ENCODE results near the gene INHA.
A peak's percentile ranks its signal among the peaks of the same experiment; 100 is the strongest.

DNA sequence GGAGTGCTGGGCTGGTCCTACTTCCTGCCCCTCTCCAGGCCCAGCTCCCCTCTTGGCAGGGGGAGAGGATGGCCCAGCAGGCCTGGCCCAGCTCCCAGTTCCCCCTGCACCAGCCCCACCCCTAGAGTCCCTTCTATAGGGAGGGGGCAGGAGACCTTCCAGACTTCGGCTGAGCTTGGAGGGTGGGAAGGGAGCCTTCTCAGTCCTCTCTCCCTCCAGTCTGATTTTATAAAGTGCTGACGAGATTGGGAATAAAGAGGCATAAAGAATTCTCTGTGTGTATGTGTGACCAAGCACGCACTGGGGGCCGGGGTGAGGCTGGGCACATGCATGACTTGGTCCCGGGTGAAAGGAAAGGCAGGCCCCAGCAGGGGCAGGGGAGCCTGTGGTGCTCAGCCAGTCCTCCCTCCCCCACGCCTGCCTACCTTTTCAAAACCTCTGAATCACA lies 33.6 kb upstream of the INHA start:
- TF ChIP-seq, protein P1, sequence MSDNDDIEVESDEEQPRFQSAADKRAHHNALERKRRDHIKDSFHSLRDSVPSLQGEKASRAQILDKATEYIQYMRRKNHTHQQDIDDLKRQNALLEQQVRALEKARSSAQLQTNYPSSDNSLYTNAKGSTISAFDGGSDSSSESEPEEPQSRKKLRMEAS (IDR thresholded peaks at IDR 0.05) = no peak
- TF ChIP-seq, protein P2, sequence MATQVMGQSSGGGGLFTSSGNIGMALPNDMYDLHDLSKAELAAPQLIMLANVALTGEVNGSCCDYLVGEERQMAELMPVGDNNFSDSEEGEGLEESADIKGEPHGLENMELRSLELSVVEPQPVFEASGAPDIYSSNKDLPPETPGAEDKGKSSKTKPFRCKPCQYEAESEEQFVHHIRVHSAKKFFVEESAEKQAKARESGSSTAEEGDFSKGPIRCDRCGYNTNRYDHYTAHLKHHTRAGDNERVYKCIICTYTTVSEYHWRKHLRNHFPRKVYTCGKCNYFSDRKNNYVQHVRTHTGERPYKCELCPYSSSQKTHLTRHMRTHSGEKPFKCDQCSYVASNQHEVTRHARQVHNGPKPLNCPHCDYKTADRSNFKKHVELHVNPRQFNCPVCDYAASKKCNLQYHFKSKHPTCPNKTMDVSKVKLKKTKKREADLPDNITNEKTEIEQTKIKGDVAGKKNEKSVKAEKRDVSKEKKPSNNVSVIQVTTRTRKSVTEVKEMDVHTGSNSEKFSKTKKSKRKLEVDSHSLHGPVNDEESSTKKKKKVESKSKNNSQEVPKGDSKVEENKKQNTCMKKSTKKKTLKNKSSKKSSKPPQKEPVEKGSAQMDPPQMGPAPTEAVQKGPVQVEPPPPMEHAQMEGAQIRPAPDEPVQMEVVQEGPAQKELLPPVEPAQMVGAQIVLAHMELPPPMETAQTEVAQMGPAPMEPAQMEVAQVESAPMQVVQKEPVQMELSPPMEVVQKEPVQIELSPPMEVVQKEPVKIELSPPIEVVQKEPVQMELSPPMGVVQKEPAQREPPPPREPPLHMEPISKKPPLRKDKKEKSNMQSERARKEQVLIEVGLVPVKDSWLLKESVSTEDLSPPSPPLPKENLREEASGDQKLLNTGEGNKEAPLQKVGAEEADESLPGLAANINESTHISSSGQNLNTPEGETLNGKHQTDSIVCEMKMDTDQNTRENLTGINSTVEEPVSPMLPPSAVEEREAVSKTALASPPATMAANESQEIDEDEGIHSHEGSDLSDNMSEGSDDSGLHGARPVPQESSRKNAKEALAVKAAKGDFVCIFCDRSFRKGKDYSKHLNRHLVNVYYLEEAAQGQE (IDR thresholded peaks at IDR 0.05; ENCODE audit: low read depth) = no peak
- TF ChIP-seq TAF1 (IDR thresholded peaks at IDR 0.05; ENCODE audit: low read depth) (no peak), YY1 (IDR thresholded peaks at IDR 0.05; ENCODE audit: low read depth) (no peak), RAD21 (IDR thresholded peaks at IDR 0.05; ENCODE audit: low read depth) (no peak), EGR1 (IDR thresholded peaks at IDR 0.05) (no peak), CEBPB (IDR thresholded peaks at IDR 0.05) (no peak), TEAD4 (IDR thresholded peaks at IDR 0.05) (no peak), EP300 (IDR thresholded peaks at IDR 0.05; ENCODE audit: borderline replicate concordance) (no peak), NFIC (IDR thresholded peaks at IDR 0.05) (peak; percentile 34; the same call in 1 of the 2 replicates), FOXM1 (IDR thresholded peaks at IDR 0.05; ENCODE audit: borderline replicate concordance, low read depth) (no peak), CREB1 (IDR thresholded peaks at IDR 0.05; ENCODE audit: low read depth) (no peak)
- TF ChIP-seq, protein P3, sequence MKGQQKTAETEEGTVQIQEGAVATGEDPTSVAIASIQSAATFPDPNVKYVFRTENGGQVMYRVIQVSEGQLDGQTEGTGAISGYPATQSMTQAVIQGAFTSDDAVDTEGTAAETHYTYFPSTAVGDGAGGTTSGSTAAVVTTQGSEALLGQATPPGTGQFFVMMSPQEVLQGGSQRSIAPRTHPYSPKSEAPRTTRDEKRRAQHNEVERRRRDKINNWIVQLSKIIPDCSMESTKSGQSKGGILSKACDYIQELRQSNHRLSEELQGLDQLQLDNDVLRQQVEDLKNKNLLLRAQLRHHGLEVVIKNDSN (IDR thresholded peaks at IDR 0.05) = no peak

All from Ishikawa (cell line).